GM18861 (cell line): ENCODE data around the gene AFF3.

Experiments
- ATAC-seq: cut with Tn5 transposase; IDR thresholded peaks from one replicate; pipeline ENCODE4 v1.9.1; 2021; ENCODE audit not compliant: unreplicated experiment

Gene AFF3

DNA sequence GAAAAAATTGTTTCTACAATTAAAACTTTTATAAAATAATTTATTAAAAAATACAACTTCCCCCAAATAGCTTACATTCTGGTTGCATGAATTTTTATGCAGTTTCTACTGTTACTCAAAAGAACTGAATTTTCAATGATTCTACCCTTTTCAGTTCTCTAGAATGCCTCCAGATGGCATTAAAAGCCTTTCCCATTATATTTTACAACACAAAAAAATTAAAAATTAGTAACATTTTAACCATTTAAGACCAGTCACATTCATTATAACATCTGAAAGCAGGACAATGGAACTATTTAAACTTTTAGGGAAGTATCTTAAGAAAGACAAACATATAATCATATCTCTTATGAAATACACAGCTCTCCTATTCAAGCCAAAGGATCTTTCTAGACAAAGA is 416.6 kb downstream of the AFF3 start:
- ATAC-seq: no peak

DNA sequence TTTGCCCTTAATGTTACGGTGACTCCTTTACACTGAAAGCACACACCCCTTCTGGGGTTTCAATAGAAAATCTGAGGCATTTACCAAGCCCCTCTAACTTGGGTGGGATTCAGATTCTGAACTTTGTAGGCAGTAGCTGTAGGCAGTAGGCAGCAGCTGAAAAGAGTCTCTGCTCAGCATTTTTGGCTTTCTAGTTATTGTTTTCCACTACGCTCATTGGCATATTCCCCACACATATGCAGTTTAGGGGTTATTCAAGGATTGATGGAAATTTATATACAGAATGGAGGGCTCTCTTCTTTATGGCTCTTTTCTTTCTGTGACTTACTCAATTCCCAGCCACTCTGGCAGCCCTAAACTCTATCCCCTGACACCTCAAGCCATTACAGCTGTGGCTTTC is 419.9 kb downstream of the AFF3 start:
- ATAC-seq: no peak

DNA sequence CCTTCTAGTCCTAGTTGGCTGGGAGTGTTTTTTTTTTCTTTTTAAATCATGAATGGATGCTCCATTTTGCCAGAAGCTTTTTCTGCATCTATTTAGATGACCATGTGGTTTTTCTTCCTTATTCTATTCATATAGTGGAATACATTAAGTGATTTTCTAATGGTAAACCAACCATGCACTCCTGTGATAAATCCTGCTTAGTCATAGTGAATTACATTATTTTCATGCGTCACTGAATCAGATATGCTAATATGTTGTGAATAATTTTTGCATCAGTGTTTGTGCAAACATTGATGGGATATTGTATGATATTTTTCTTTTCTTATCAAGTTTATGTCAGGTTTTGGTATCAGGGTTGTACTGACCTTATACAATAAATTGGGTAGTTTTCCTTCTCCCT is 423.3 kb downstream of the AFF3 start:
- no peak for ATAC-seq

DNA sequence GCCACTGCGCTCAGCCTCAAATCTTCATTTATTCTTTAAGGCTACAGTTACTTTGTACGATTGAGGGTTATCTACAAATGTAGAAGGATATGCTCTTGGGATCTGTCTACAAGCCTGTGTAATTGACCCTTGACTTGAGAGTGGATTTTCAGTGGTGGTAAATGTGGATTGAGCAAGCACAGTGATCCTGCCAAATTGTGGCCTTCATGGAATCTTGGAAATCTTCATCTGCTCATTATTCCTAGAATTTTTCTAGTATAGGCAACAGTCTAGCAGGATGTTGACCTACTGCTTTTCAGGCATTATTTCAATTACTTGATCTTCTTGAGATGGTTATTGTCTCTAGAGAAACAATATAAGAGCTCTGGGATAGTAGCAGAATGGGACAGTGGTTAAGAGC is 426.4 kb downstream of the AFF3 start:
- no peak for ATAC-seq

DNA sequence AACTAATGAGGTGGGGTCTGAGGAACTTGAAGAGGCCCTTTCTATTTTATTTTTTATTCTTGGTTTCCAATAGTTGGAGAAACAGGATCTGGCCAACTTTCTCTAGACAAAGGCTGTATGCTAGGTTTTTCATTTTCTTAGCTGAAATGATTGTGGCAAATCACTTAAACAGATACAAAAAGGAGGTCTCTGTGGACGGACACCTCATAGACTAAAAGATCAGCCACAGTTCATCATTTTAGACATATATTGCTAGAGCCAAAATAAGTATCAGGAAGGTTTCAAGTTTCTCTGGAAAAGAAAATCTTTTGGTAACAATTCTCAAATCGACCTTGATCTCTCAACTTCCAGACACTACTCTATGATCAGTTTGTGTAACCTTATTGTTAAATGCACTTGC is 428.0 kb downstream of the AFF3 start:
- ATAC-seq: no peak

DNA sequence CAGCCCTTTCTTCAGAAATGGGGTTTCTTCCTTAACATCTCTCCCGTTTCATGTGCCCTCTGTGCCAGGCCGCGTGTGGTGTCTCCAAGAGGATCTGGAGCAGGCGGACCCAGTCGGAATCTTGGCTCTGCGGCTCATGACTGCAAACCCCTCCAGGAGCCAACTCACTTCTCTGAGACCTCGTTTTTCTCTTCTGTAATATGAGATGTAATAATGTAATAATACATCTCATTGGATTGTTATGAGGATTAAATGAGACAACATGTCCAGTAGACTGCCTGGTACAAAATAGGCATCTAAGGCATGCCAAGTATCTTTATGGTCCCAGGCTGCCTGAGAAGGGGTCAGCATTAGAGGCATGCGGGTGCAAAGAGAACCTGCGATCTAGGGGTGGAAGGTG is 431.2 kb downstream of the AFF3 start:
- ATAC-seq: no peak

DNA sequence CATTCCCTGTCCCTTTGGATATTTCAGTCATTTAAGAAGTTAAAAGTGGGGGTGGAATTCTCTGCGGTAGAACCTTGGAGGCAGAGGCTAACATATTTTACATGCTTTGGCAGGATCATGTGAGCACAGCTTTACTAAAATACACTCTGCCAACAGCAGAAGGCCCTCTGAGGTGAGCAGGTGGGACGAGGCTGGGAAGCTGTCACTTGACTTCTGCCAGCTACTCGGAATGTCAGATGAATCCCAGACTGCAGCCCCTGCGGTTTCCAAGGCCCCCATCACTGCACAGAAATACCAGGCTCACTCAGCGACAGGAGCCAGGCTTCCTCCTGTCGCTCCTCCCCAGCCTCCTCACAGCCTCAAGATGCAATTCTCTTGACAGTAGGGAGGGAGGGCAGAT is 431.7 kb downstream of the AFF3 start:
- no peak for ATAC-seq

DNA sequence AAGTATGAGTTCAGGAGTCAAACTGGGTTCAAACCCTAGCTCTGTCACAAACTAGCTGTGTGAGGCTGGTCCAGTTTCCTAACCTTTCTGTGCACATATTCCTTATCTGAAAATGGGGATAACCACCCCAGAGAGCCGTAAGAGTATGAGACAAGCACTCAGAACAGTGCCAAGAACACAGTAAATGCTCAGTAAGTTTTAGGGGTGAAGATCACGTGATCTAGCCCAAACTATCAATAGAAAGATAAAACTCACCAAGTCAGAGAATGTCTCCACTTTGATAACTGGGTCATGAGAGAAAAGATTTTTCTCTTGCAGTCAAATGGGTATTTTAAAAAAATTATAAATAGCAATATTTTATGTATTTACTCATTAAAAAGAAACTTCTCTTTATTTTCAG is 433.2 kb downstream of the AFF3 start:
- ATAC-seq: no peak

DNA sequence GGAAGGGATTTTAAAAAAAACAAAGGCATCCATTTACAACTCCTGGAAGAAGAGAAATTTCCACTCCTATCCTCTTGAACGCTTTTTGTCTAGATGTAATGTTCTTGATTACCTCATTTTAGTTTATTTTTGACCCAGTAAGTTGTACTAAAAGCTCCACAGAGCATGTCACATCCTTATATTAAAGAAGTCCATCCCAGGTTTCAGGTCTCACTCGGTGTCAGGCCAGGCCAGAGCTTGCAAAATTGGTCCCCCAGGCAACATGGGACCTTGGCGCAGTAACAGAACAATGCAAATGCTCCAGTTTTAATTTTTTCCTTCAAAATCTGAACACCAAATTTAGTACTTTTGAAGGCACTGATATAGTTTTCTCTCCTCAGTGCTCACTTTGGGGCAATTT is 434.2 kb downstream of the AFF3 start:
- no peak for ATAC-seq

DNA sequence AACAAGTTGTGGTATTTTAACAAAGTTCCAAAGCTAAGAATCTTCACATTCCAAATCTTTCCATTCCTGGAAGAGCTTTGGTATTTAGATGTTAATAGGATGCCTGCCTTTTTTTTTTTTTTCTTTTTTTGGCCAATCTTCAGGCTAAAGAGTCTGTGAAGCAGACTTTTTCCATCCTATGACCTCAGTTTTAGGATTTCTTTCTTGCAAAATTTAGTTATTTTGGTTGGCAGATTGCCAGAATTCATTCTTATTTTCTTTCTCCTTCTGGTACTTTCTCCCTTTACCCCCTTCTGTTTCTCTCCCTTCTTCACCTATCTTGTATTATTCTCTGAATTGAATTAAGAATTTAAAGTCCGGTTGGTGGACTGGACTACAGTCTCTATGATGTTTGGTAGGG is 434.8 kb downstream of the AFF3 start:
- no peak for ATAC-seq

DNA sequence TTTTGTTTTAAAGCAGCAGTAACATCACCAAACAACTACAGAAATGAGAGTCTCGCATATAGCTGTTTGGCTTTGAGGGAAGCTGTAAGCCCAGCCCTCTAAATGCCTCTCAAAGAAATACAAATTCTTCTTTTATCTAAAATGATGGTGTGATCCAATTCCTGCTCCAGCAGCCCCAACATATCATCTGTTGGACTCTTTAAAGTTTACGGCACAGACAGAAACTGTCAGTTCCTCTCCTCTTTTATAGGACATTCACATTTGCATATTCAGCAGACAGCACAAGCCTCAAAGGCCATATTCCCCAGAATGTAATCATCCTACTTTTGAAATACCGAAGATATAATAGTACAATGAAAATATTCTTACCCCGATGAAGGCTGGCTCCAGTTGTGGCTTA is 435.7 kb downstream of the AFF3 start:
- ATAC-seq: no peak

DNA sequence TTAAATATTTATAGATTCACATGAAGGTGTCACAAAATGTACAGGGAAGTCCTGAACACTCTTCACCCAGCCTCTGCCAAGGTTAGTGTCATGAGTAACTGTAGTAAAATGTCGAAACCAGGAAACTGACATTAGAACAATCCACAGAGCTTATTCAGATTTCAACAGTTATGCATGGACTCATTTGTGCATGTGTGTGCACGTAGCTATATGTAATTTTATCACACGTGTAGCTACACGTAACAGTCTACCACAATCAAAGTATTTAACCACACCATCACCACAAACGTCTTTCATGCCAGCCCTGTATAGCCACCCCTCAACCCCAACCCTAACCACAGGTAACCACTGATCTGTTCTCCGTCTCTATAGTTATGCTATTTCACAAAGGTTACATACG is 440.9 kb downstream of the AFF3 start:
- no peak for ATAC-seq

DNA sequence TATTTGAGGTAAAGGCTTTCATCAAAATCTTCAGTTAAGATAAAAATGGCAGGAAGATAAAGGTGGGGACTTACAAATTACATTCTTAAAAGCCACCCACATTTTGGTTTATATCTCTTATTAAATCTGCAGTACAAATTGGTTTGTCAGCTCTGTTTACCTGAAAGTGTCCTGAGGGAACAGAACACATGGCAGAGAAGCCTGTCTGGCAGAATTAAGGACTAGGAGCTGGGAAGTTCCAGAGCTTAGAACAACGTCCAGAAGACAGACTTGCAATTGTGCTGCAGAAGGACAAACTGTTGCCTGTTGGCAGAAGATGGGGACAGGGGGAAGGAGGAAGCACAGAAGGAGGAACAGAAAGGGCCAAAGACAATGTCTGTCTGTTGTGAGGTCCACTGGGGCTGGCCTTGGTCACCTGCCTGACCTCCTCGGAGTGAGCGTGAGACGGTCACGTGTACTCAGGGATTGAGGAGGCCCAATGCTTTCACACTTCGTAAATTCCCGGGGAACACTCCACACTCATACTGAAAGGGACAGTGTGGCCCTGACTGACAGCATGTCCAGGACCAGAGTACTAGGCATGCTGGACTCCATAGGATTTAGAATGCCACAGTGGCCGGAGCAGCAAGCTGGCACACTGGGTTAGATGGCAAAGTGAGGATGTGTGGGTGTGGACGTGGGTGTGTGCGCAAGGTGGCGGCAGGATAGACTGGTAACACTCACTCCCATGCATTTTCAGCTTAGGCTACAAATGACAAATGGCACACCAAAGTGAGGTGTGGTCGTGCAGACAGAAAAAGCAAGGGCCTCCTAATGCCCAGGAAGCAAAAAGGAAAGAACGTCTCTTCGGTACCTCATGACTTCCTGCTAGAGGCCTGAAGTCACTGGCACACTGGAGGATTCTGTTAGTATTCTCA is 441.6 kb downstream of the AFF3 start:
- no peak for ATAC-seq

DNA sequence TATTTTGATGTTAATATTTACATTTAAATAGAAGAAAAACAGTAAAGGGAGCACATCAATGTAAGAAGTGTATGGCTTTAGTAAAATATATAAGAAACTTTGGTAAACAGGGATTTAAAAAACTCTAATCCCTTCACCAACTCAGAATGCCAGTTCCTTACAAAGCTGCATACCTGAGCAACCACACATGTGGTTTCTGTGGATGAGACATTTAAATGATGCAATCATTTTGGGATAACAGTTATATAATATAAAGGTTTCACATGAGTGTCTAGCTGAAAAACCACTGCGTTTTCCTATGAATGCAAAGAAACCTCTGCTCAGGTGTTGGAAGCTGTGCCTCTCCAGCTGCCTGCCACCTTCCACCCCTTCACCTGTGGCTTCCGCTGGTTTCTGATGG is 443.5 kb downstream of the AFF3 start:
- ATAC-seq: no peak

DNA sequence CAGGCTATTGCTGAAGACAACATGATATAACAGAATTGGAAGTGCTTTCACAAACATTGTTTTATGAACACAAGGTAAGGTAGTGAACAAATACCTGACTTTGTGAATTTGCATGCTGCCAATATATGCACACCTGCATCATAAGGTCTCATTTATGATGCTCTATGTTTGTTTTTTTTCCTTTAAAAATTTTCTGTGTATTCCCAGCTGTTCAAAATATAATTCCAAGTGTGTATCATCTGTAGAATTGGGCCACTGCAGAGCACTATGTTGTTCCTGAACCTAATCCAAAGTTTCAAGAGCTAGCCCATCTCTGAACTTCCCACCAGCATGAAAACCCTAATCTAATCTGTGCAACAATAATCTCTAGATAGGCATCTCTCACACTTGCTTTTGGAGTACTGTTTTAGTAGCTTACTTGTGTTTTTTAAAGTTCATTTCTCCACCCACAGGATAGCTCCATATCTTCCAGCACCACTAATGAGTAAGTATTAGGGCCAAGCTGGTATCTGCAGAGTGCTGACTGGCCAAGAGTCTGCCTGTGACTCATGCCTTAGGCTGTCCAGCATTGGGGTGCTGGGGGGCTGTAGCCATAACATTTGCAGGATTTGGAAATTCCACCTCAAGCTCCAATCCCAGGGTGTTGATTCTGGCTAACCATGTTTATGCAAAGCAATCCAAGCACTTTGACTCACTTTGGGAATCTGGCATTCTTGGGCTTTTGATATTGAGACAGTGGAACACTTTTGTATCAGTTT is 444.4 kb downstream of the AFF3 start:
- no peak for ATAC-seq

DNA sequence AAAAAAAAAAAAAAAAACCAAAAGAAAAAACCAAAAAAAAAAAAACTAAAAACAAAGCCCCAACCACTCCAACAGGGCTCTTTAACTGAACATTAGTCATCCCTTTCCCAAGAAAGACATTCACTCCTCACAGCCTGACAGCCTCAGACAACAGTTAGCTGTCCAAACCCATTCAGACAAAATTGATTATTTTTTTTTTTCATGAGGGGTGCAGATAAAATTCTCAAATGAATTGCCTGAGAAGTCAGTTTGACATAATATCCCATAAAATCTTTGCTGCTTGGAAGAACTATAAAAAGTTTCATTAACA is 446.5 kb downstream of the AFF3 start:
- ATAC-seq: no peak

DNA sequence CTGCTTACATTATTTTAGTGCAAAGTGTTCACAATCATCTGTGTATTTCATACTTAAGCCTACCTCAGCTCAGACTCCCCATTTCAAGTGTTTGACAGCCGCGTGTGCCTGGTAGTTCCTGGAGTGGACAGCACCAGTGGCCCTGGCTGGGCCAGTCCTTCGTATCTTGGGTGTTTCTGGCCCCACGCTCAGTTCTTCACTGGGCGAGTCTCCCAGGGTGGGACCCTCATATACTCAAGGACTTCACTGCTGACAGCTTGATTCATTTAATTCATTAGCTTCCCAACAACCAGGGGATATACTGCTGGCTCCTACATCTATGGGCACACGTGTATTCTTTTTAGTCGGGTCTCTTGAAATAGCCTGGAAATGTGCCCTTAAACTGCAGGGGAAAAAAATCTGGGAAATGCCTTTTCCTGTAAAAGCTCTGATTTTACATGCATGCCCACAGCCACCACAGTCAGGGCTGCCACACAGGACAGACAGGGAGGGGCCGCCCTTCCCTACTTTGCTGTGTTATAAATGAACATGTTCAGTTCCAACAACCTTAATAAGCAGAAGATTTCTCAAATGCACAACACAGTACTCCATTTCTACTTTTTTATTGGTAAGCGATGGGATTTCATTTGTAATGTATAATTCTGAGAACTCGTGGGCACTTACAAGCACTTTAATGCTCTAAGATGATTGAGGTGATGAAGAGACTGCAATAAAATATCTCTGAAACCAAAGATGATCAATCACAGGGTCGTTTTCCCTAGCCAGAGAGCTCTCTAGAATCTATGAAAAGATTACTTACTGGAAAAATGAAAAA is 447.1 kb downstream of the AFF3 start:
- ATAC-seq: no peak

DNA sequence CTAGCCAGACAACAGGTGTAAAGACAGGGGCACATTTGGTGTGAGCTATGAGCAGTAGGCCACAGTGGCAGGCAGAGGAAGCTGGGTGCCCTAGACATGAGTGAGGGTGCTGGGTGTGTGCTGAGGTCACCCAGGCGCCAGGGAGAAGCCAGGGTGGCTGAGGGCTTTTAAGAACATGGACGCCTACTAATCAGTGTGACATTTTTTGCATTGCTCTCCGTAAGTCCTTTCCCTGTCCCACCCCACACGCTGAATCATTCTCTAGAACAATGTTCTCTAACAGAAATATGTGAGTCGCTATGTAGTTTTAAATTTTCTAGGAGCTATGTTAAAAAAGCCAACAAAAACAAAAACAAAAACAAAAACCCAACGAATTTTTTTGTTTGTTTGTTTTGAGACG is 448.1 kb downstream of the AFF3 start:
- ATAC-seq: no peak

DNA sequence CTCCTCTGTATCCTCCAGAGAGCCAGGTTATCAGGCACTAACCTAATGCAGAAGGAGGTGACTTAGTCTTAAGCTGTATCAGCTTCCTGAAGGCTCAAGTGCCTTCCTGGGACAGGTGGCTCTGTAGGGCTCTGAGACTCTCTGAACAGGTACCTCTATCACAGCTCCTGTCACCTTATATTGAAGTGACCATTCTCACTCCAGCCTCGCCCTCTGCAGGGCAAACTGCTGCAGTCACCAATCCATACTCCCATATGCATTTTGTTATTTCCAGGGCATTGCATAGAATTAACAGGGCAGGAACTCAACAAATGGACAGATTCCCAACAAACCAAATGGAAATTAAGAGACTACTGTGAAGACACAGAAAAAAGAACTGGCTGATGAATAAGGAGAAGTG is 449.6 kb downstream of the AFF3 start:
- no peak for ATAC-seq

DNA sequence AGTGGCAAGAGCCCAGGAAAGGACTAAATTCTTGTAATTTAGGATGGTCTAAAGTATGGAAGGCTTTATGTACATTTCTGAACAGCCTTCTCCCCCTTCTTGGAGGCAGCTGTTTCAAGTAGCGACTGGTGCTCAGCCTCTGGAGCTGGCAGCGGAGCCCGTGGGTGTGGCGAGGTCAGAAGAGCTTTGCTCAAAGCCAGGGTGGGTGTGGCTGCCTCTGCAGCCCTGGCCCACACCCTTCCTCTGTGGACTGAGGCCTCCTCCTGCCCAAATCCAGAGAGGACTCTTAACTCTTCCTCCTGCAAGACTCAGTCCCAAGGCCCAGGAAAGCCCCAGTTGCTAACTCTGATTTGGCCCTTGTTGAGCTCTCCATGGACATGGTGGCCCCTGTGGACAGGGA is 450.5 kb downstream of the AFF3 start:
- ATAC-seq: no peak

DNA sequence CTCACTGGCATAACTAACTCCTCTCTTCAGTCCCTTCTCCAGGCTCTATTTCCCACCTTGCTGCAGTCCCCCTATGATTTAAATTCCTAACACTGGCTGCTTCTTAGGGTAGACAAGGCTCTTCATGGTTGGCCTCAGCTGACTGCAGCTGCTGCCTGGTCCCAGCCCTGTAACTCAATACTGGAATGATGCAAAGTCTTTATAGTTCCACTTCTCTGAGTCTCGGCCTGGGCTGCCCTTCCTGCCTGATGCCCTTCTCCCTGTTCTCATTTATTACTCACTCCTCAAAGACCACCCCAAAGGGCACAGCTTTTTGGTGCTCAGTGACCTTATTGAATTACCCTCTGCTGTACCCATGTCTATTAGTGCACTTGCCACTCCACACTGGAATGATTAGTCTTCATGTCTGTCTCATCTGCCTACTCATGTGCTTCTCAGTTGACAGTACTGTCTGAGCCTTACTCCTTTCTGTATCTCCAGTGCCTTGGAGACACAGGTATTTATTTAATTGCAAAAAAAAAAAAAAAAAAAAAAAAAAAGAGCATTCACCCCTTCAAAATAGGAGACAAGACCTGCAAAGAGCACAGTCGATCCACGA is 453.1 kb downstream of the AFF3 start:
- no peak for ATAC-seq
